Thyroid gland (tissue), 4 donors: ENCODE results near the gene ZNF284.

ENCODE experiments used
- POLR2A ChIP-seq, 2 donors: fragments of 450-650 bp; IDR thresholded peaks; one replicate each; pipeline ENCODE4 v1.6.1; 2017; ENCODE audit warnings: antibody characterized with exemption in 2 of 2, mild to moderate bottlenecking in 2 of 2, moderate library complexity in 1 of 2
- TF ChIP-seq, protein P1 (sequence below), 6 experiments: fragments of 200-600 bp in 3 of 6; fragments of 450-650 bp in 3 of 6; sonication (generic) in 3 of 6; IDR thresholded peaks; one replicate each; pipeline ENCODE4 v1.5.1; 2016 to 2019; ENCODE audit warnings: antibody characterized with exemption in 6 of 6, mild to moderate bottlenecking in 2 of 6, inconsistent platforms in 1 of 6, moderate library complexity in 1 of 6

DNA sequence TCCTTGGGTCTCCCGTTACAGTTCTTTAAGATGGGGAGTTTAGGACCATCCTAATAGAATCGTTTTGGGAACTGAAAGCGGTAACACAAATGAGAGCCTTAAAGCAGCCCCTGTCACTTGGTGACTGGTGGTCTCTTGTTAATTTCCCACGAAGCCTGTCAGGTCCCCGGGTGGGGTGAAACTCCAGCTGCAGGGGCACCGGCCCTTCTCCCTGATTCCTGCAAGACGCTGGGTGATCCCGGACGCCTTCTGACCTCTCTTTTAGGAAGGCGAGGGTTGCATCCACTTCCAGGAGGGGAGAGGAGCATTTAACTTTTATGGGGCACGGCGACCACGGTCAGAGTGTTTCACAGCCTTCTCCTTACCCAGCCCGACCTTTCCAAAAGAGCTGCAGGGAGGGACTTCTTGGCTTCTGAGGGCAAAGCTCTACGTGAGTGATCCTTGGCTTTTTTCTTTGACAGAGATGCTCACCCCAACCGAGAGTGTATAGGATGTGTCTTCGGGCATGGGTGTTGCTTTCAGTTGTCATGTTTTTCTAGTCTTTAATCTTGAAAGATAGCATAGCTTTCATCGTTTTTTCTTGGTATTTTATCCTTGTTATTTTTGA lies 41.9 kb downstream of the ZNF284 start:
- TF ChIP-seq, protein P1, sequence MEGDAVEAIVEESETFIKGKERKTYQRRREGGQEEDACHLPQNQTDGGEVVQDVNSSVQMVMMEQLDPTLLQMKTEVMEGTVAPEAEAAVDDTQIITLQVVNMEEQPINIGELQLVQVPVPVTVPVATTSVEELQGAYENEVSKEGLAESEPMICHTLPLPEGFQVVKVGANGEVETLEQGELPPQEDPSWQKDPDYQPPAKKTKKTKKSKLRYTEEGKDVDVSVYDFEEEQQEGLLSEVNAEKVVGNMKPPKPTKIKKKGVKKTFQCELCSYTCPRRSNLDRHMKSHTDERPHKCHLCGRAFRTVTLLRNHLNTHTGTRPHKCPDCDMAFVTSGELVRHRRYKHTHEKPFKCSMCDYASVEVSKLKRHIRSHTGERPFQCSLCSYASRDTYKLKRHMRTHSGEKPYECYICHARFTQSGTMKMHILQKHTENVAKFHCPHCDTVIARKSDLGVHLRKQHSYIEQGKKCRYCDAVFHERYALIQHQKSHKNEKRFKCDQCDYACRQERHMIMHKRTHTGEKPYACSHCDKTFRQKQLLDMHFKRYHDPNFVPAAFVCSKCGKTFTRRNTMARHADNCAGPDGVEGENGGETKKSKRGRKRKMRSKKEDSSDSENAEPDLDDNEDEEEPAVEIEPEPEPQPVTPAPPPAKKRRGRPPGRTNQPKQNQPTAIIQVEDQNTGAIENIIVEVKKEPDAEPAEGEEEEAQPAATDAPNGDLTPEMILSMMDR (IDR thresholded peaks at IDR 0.05) = no peak
- TF ChIP-seq POLR2A (IDR thresholded peaks at IDR 0.05) = no peak
